Stimulated activated CD8-positive, alpha-beta memory T cell treated with anti-CD3 and anti-CD28 coated beads, Interleukin-7, amount 100 ng/mL, for 24 hours (primary cell): ENCODE data around the gene TRIM46.

ENCODE experiments used
- DNase-seq: peaks from one replicate; pipeline ENCODE4 v3.0.0-alpha.2; 2020; ENCODE audit warnings: low read depth

The TRIM46 gene

DNA sequence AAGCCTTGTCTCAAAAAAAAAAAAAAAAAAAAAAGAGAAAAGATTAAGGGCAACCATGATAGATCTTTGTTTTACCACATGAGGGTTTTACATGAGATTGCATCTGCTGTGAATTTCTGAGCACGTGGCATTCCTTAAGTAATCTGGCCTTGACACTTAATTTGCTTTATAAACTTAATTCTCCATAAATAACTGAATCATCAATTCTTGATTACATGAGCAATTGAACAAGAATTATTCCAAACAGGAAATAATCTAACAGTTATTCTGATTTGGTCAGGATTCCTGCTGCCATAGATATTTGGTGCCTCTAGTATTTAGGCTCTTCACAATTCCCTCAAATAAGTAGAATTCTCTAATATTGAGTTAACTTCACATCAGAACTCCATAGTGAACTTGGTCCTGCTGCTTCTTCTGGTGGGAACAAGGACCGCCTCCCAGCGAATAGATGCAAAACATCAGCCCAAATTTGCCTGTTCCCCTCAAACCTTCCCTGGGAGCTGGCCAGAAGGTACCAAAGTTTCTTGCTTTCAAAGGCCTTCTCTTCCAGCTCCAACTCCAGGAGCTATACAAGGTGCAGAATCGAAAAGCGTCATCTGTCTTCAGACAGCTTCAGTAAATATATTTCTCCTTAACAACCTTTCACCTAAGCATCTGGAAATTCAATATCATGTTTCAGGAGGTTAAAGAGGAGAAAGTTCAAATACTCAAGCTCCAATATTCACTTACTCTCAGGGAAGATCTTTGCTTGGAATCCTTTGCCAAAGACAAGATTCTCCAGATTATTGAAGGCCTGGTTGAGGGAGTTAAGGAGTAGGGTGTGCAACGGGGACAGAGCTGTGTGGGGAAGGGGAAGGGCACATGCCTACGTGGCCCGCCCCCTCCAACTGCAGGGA lies 1.6 kb upstream of the TRIM46 start:
- DNase-seq: no peak

DNA sequence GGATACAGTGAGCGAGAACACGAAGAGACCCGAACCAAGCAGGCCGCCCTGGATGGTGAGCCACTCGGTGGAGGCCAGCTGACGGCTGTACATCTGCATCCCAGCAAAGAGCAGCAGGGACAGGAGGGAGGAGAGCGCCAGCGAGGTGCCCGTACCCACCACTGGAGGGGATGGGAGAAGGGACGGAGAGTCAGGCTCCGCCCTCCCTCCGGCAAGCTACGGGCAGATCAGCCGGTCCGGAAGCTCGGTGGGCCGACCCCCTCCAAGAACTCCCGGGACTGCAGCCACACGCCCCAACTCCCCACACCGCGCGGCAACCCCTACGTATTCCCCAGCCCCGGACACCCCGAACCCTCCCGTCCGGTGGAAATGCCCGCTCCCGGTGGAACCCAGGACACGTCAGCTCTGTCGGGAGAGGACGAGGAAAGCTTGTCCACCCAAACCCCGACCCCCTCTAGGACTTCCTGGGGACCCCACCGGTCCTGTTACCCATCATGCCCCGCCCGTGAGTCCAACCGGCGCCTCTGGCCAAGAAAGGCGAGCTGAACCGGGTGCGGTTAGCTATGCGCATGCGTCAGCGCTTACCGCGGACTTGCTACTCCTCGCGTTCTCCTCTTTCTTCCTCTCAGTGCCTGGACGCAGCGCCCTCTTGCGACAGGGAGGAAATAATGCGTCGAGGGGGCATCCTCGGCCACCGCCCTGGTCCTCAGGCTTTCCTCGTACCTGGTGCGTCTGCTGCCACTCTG lies 744 bp upstream of the TRIM46 start, which contains the start of gene KRTCAP2:
KRTCAP2 (minus strand) TSS at position 573 of the 746 bp plus-strand sequence; CDS start at position 493, 80 bp downstream.
- DNase-seq: peak; percentile 91

DNA sequence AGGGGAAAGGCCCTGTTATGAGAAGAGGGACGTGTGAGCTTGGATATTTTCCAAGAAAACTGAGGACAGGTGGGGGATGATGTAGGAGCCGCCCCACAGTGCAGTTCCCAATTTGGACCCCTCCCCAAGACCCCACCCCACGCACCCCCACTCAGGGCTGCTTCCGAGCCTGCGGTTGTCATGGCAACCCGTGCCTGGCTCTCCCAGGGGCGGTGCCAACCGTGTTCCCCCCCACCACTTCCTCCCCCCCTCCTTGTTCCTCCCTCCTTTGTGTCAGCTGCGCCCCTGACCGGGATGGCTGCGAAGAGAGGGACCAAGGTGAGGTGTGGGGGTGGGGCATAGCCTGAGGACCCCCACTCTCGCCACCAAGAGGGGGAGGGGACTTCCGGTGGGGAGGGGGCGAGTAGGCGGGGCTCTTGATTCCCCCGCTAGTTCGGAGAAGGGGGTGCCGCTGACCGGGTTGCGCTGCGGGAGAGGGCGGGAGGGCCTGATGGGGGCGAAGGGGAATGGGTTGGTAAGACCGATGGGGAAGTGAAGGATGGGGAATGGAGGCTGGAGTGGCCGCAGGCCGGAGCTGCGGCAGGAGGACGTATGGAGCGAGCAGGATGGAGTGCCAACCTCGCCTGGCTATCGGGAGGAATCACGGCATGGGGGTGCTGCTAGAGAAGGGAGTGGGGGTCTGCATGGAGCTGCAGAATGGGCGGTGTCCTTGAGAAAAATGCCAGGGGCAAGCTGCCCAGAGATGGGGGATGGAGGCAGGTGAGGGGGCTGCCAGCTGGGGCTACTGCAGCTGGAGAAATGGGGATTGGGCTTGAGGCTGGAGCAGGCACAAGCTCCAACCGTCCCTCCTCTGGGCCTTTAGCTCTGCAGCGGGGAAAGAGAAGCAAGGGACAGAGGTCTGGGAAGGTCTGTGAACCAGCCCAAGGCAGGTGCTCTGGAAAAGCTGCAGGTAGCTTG lies 953 bp downstream of the TRIM46 start:
- no peak for DNase-seq

DNA sequence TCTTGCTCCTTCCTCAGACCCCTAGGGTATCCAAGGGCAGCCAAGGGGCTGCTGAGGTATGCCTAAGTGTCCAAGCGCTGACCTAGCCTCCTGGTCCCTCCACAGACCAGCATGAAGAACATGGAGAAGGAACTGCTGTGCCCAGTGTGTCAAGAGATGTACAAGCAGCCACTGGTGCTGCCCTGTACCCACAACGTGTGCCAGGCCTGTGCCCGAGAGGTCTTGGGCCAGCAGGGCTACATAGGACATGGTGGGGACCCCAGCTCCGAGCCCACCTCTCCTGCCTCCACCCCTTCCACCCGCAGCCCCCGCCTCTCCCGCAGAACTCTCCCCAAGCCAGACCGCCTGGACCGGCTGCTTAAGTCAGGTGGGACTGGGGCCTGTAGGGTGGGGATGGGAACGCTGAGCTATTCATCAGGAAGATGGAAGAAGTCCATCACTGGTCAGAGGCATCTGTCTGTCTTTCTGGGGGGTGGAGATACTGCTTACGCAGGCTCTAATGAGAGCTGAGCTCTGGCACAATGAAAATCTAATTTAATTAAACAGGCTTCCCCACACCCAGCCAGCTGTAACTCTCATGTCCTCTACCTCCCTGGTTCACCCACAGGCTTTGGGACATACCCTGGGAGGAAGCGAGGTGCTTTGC lies 1.8 kb downstream of the TRIM46 start:
- DNase-seq: no peak

DNA sequence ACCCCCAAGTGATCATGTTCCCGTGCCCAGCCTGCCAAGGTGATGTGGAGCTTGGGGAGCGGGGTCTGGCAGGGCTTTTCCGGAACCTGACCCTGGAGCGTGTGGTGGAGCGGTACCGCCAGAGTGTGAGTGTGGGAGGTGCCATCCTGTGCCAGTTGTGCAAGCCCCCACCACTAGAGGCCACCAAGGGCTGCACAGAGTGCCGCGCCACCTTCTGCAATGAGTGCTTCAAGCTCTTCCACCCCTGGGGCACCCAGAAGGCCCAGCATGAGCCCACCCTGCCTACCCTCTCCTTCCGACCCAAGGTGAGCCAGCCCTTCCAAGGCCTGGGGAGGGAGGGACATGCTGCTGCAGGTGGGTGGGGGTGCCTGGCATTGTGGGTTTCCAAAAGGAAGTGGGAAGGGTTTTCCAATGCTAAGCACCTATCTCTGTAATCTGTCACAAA lies 2.3 kb downstream of the TRIM46 start:
- no peak for DNase-seq

DNA sequence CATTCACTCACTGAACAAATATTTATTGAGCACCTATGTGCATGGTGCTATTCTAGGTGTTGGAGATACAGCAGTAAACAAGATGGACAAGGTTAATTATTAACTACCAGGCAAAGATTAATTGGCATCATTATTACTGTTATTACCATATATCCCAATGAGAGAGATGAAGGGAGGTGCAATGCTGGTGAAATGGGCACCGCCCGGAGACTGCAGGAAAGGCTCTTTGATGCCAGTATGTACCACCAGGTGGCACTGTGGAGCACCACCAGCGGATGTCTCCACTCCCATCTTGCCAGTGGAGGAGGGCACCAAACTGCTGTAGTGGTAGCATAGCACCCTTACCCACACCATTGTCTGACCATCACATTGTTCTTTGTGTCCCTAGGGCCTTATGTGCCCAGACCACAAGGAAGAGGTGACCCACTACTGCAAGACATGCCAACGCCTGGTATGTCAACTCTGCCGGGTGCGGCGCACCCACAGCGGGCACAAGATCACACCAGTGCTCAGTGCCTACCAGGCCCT lies 3.0 kb downstream of the TRIM46 start:
- peak; percentile 81 for DNase-seq

DNA sequence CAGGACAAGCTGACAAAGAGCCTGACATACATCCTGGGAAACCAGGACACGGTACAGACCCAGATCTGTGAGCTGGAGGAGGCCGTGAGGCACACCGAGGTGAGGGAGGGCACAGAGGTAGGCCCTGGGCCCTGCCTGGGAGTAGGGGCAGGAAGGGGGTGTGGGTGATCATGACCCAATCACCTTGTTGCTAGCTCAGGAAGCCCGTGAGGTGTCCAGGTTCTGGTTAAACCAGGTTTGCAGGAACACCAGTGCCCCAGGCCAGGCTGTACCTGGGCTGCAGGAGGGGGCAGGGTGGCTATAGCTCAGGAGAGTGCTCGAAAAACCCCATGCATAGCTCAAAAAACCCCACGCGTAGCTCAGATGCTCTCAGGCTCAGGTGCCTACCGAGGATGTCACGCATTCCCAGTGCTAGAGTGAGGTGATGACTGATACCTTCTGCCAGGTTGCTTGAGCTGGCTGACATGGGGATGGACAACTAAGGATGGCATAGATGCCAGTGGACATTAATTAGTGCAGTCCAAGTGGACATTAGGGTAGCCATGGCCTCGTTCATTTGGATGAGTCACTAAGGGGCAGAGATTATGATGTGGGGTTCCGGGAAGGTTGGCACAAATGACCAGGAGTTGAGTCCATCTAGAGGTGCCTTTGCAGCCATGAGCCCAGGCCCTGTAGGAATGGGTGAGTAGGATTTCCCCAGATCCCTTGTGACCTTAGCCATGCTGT lies 3.7 kb downstream of the TRIM46 start:
- DNase-seq: no peak

DNA sequence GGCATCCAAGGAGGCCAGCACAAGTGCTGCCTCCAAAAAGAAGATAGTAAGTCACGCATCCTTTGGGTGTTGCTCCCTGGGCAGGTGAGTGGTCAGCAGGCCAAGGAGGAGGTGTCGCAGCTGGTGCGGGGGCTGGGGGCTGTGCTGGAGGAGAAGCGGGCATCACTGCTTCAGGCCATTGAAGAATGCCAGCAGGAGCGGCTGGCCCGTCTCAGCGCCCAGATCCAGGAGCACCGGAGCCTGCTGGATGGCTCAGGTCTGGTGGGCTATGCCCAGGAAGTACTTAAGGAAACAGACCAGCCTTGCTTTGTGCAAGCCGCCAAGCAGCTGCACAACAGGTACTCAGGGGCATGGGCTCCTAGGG lies 4.3 kb downstream of the TRIM46 start:
- no peak for DNase-seq

DNA sequence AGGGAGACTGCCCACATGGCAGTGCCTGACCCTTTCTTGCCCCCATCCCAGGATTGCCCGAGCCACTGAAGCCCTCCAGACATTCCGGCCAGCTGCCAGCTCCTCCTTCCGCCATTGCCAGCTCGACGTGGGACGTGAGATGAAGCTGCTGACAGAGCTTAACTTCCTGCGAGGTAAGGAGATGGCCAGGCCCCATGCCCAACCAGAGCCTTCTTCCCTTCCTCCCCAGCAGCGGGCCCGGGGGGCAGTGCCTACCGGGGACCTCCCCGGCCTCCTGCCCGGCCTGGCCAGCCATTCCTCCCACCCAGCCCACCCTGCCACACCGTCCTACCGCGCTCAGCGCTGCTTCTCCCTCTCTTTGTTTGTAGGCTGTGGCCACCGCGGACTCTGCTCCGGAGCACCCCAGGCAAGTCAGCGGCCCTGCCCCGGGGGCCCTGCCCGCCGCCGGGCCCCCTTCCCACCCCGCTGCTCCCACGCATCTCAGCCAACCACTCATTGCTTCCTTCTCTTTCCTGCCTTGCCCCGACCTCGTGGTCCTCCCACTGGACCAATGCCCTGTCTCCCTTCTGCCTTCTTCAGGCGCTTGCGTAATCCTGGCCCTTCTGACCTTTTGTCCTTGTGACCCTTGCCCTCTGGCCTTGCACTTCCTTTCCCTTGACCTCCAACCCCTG lies 4.9 kb downstream of the TRIM46 start:
- DNase-seq: no peak

DNA sequence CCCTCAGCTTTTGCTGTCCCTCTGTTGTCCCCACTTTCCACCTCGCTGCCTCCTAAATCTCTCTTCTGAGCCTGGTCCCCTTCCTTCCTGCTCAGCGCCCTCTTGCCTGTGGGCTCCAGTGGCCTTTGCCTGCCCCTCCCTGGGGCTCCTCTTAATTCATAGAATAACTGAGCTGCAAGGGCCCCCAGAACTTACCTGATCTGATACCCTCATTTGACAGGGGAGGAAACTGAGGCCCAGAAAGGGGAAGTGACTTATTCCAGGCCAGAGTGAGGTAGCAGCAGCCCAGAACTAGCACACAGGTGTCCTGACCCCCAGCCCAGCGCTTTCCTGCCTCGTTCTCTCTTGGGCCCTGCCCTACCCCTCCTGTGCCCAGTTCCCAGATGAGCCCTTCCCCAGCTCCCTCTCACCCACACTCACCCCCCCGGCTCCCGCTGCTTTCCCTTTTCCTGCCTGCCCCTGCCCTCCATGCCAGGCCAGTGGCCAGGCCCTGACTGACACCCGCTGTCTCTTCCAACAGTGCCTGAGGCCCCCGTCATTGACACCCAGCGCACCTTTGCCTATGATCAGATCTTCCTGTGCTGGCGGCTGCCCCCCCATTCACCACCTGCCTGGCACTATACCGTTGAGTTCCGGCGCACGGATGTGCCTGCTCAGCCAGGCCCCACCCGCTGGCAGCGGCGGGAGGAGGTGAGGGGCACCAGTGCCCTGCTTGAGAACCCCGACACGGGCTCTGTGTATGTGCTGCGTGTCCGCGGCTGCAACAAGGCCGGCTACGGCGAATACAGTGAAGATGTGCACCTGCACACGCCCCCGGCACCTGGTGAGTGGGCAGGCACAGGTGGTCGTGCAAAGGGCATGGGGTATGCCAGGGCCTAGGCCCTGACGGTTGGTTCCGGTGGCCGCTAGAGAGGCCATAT lies 5.7 kb downstream of the TRIM46 start:
- DNase-seq: no peak

DNA sequence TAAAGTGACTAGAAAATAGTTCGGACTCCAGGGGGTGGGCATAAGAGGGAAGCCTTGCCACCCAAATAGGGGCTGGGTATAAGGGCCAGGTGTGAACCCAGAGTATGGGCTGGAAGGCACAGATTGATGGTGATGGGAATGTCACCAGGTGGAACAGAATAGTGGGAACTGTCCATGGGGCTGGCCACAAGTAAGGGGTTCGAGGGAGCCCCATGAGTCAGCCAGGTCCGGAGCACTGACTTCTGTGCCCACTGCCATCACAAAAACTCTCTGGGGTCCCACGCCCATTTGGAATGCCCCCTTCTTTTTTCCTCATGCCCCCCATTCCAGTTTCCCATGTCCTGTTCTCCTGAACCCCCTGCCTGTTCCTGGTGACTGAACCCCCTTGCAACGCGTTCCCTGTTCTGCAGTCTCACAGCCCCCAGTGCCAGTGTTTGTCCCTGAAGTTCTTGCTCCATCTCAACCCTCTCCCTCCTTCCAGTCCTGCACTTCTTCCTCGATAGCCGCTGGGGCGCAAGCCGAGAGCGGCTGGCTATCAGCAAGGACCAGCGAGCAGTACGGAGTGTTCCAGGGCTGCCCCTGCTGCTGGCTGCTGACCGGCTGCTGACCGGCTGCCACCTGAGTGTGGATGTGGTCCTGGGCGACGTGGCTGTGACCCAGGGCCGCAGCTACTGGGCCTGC lies 7.9 kb downstream of the TRIM46 start:
- DNase-seq: no peak

DNA sequence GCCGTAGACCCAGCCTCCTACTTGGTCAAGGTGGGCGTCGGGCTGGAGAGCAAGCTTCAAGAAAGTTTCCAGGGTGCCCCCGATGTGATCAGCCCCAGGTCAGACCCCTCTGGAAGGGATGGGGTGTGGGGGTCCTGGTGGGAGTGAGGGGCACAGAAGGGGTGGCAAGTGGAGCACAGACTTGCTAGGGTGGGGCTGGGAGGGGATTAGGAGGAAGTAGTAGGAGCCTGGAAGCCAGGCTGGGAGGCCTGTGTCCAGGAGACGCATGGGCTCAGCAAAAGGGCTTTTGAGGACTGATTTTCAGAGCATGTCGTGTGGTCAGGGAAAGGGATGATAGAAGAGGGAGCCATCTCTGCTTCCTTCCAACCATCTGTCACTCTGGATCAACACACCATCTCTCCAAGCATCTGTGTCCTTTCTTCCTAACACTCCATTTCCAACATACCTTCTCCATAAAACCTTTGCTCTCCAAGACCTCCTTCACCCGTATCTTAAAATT lies 8.5 kb downstream of the TRIM46 start:
- no peak for DNase-seq

DNA sequence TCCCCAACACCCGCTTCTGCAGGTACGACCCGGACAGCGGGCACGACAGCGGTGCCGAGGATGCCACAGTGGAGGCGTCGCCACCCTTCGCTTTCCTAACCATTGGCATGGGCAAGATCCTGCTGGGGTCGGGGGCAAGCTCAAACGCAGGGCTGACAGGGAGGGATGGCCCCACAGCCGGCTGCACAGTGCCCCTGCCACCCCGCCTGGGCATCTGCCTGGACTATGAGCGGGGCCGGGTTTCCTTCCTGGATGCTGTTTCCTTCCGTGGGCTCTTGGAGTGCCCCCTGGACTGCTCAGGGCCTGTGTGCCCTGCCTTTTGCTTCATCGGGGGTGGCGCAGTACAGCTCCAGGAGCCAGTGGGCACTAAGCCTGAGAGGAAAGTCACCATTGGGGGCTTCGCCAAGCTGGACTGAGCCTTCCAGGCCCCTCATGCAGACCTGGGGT lies 10.1 kb downstream of the TRIM46 start:
- DNase-seq: no peak

DNA sequence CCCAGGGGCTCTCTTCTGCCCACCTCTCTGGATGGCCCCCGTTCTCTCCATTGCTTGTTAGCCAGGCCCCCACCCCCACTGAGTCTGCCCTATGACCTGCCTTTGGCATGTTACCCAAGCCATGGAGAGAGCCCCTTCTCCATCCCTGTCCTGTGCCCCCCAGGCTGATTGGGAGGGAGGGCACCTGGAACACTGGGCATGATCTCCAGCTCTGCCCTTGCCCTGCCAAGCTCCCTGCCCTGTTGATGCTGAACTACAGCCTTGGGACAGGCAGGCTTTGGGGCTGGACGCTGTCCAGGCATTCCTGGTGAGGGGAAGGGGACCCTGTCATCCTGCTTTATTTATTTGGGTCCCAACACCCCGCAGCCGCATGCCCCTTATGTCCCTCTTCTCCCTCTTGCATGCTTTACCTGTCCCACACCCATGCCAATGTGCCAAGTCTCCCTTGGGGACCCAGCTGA lies 10.7 kb downstream of the TRIM46 start:
- no peak for DNase-seq

DNA sequence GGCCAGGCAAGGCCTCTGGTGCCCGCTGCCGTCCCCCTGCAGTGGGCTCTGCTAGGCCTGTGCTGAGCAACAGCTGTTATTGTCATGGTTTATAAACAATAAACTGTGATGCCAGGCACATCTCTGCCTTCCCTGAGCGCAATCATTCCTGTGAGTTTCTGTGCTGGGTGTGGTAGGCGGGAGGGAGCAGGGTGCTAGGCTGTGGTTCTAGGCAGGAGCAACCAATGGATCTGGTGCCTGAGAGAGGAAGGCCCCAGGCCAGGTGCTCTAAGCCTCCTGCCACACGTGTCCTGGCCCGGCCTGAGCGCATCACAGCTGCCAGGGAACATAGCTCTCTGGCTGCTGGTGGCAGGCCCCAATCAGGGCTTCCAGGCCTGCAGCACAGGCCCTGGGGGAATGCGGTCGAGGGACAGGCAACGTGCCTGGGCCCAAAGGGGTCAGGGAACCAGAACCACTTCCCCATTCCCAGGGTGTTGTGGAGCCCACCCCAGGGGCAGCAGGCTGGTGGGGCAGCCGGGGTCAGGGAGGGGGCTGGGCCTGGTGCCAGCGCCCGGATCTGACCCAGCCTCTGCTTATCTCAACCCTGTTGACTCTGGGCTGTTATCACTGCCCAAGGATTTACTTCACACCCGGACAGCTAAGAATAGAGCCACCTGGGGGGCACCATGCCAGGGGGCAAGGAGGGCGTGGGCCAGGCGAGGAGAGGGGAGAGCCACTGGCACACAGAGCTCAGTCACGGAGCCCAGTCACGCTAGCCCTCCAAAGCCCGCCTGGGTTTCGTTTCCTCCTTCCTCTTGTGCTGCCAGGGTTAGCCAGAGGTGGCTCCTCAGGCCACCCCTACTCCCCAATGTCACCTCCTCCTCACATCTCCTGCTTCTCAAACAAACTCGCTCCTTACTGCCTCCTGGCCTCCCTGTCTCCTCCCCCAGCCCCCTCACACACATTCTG lies 11.5 kb downstream of the TRIM46 start:
- no peak for DNase-seq

DNA sequence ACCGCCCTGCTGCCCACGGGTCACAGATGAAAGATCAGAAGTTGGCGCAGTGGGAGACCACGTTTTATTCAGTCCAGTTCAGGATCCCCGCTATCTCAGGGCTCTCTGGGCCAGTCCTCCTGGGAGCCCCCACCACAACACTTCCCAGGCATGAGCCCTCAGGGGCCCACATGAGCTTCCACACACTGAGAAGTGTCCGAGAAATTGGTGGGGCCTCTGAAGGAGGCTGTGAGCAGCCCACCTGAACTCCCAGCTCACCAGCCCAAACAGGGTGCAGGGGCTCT lies 12.1 kb downstream of the TRIM46 start:
- no peak for DNase-seq
